DOHH2 (cell line): ENCODE measurements around the gene LMTK2.

Experiments used
- EZH2phosphoT487 ChIP-seq: fragments of 200-600 bp; sonication (generic); IDR thresholded peaks from 2 replicates; pipeline ENCODE4 v1.6.1; 2017; ENCODE audit warnings: borderline replicate concordance, mild to moderate bottlenecking, antibody characterized with exemption, low read length, moderate library complexity, mixed read lengths
- TF ChIP-seq, protein P1 (sequence below): fragments of 200-600 bp; sonication (generic); IDR thresholded peaks from one replicate; pipeline ENCODE4 v1.5.1; 2014; ENCODE audit warnings: antibody characterized with exemption, mild to moderate bottlenecking, low read depth, low read length; ENCODE audit not compliant: poor library complexity, severe bottlenecking

DNA sequence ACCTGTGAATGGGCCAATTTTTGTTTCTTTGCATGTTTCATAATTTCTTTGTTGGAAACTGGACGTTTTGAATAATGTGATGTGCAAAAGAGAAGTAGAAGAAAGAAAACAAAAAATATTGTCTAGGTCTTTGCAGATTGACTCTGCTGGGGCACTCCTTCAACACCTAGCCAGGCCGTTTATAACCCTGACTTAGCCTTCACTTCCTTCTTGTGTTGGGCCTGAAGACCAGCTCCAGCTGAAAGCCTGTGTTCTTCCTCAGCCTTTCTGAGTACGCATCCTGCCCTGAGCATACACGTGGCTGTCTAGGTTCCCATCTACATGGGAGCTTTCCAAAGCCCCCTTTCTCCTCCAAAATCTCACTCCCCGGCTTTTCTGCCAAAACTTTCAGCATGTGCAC, 41.9 kb downstream of the LMTK2 start:
- TF ChIP-seq, protein P1, sequence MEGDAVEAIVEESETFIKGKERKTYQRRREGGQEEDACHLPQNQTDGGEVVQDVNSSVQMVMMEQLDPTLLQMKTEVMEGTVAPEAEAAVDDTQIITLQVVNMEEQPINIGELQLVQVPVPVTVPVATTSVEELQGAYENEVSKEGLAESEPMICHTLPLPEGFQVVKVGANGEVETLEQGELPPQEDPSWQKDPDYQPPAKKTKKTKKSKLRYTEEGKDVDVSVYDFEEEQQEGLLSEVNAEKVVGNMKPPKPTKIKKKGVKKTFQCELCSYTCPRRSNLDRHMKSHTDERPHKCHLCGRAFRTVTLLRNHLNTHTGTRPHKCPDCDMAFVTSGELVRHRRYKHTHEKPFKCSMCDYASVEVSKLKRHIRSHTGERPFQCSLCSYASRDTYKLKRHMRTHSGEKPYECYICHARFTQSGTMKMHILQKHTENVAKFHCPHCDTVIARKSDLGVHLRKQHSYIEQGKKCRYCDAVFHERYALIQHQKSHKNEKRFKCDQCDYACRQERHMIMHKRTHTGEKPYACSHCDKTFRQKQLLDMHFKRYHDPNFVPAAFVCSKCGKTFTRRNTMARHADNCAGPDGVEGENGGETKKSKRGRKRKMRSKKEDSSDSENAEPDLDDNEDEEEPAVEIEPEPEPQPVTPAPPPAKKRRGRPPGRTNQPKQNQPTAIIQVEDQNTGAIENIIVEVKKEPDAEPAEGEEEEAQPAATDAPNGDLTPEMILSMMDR: no peak
- no peak for TF ChIP-seq EZH2phosphoT487
